H9 (cell line): Measurements from ENCODE around the gene MTMR3. TPM values are rescaled to one million over a fixed set of nuclear protein-coding genes. Genes with fewer than 3 reads are reported as not detected.
A peak's percentile ranks its signal among the peaks of the same experiment; 100 is the strongest.

Experiments used
- DNase-seq: peaks from one replicate; pipeline ENCODE4 v3.0.0-alpha.2; 2017
- H2AFZ ChIP-seq: one replicate; pipeline ENCODE4 v1.6.1; 2013; ENCODE audit warnings: mild to moderate bottlenecking, low read length, control low read depth, moderate library complexity
- H2AK5ac ChIP-seq: 2 replicates; pipeline ENCODE4 v1.6.1; 2013; ENCODE audit warnings: low read length, control low read depth, mixed read lengths; ENCODE audit not compliant: insufficient read length
- H2BK120ac ChIP-seq: one replicate; pipeline ENCODE4 v1.6.1; 2013; ENCODE audit warnings: low read depth, mild to moderate bottlenecking, low read length, control low read depth, inconsistent platforms; ENCODE audit not compliant: poor library complexity, severe bottlenecking
- H2BK12ac ChIP-seq: 2 replicates; pipeline ENCODE4 v1.6.1; 2013; ENCODE audit warnings: low read length, control low read depth, mixed read lengths, low read depth; ENCODE audit not compliant: insufficient read length
- H2BK15ac ChIP-seq: 2 replicates; pipeline ENCODE4 v1.6.1; 2013; ENCODE audit warnings: low read depth, low read length, control low read depth
- H2BK20ac ChIP-seq: one replicate; pipeline ENCODE4 v1.6.1; 2013; ENCODE audit warnings: low read depth, mild to moderate bottlenecking, low read length, control low read depth, inconsistent platforms; ENCODE audit not compliant: poor library complexity, severe bottlenecking
- H2BK5ac ChIP-seq: 2 replicates; pipeline ENCODE4 v1.6.1; 2013; ENCODE audit warnings: low read length, control low read depth, mixed read lengths; ENCODE audit not compliant: insufficient read length
- H3K14ac ChIP-seq: 2 replicates; pipeline ENCODE4 v1.6.1; 2013; ENCODE audit warnings: low read length, control low read depth; ENCODE audit not compliant: insufficient read depth
- H3K18ac ChIP-seq: 2 replicates; pipeline ENCODE4 v1.6.1; 2013; ENCODE audit warnings: low read depth, mild to moderate bottlenecking, mixed read lengths, low read length, control low read depth; ENCODE audit not compliant: insufficient read length
- H3K23ac ChIP-seq: 2 replicates; pipeline ENCODE4 v1.6.1; 2013; ENCODE audit warnings: low read length, control low read depth, mixed read lengths, low read depth; ENCODE audit not compliant: insufficient read length
- H3K23me2 ChIP-seq: 2 replicates; pipeline ENCODE4 v1.6.1; 2013; ENCODE audit warnings: low read depth, mild to moderate bottlenecking, mixed read lengths, low read length, control low read depth; ENCODE audit not compliant: insufficient read length, poor library complexity, severe bottlenecking
- H3K27ac ChIP-seq: 2 replicates; pipeline ENCODE4 v1.5.1; 2013; ENCODE audit warnings: low read length, control low read depth, mixed read lengths, low read depth; ENCODE audit not compliant: insufficient read length
- H3K27me3 ChIP-seq: 2 replicates; pipeline ENCODE4 v1.6.1; 2013; ENCODE audit warnings: low read length, control low read depth, inconsistent platforms; ENCODE audit not compliant: insufficient read depth
- H3K4ac ChIP-seq: 2 replicates; pipeline ENCODE4 v1.6.1; 2013; ENCODE audit warnings: low read depth, mild to moderate bottlenecking, control low read depth, inconsistent platforms, low read length, moderate library complexity
- H3K4me1 ChIP-seq: 2 replicates; pipeline ENCODE4 v1.6.1; 2013; ENCODE audit warnings: low read length, control low read depth, inconsistent platforms; ENCODE audit not compliant: insufficient read depth
- H3K4me2 ChIP-seq: 2 replicates; pipeline ENCODE4 v1.6.1; 2013; ENCODE audit warnings: low read length, control low read depth, mixed read lengths; ENCODE audit not compliant: insufficient read length, insufficient read depth
- H3K56ac ChIP-seq: 2 replicates; pipeline ENCODE4 v1.6.1; 2013; ENCODE audit warnings: low read depth, mild to moderate bottlenecking, mixed read lengths, low read length, control low read depth; ENCODE audit not compliant: insufficient read length
- H3K79me1 ChIP-seq: 2 replicates; pipeline ENCODE4 v1.6.1; 2013; ENCODE audit warnings: low read depth, mild to moderate bottlenecking, moderate library complexity, low read length, control low read depth, inconsistent platforms; ENCODE audit not compliant: insufficient read depth, poor library complexity, severe bottlenecking
- H3K79me2 ChIP-seq: 2 replicates; pipeline ENCODE4 v1.6.1; 2013; ENCODE audit warnings: low read length, control low read depth, inconsistent platforms; ENCODE audit not compliant: insufficient read depth
- H3K9ac ChIP-seq: 2 replicates; pipeline ENCODE4 v1.6.1; 2013; ENCODE audit warnings: low read length, control low read depth, mixed read lengths; ENCODE audit not compliant: insufficient read length; ENCODE audit errors: extremely low read depth
- H3K9me3 ChIP-seq: one replicate; pipeline ENCODE4 v1.6.1; 2013; ENCODE audit warnings: low read depth, low read length, inconsistent platforms; ENCODE audit not compliant: control insufficient read depth
- H3T11ph ChIP-seq: one replicate; pipeline ENCODE4 v1.6.1; 2013; ENCODE audit warnings: mild to moderate bottlenecking, low read length, control low read depth, inconsistent platforms
- H4K20me1 ChIP-seq: one replicate; pipeline ENCODE4 v1.6.1; 2013; ENCODE audit not compliant: control insufficient read depth, insufficient read length, insufficient read depth
- H4K5ac ChIP-seq: 2 replicates; pipeline ENCODE4 v1.6.1; 2013; ENCODE audit warnings: low read depth, mild to moderate bottlenecking, mixed read lengths, low read length, control low read depth; ENCODE audit not compliant: insufficient read length
- H4K8ac ChIP-seq: replicated peaks from 2 replicates; pipeline ENCODE4 v1.6.1; 2013; ENCODE audit warnings: low read length, control low read depth, mixed read lengths, low read depth; ENCODE audit not compliant: insufficient read length
- H4K91ac ChIP-seq: 2 replicates; pipeline ENCODE4 v1.6.1; 2013; ENCODE audit warnings: low read depth, mild to moderate bottlenecking, moderate library complexity, mixed read lengths, low read length, control low read depth; ENCODE audit not compliant: insufficient read length
- H3K27ac Mint-ChIP-seq, 3 experiments: 2 replicates in 2 of 3; 3 replicates in 1 of 3; pipeline ENCODE4 v1.8.0; 2020 to 2021; ENCODE audit warnings: mixed read lengths in 3 of 3, mild to moderate bottlenecking in 1 of 3, moderate library complexity in 1 of 3
- H3K27me3 Mint-ChIP-seq: 2 replicates; pipeline ENCODE4 v1.8.0; 2021; ENCODE audit warnings: low read depth, mild to moderate bottlenecking, moderate library complexity, mixed read lengths
- H3K36me3 Mint-ChIP-seq, 3 experiments: 2 replicates in 2 of 3; 3 replicates in 1 of 3; pipeline ENCODE4 v1.8.0; 2020 to 2021; ENCODE audit warnings: low read depth in 3 of 3, mixed read lengths in 3 of 3; ENCODE audit not compliant: insufficient read depth in 1 of 3
- H3K4me1 Mint-ChIP-seq, 2 experiments: 2 replicates each; pipeline ENCODE4 v1.8.0; 2020; ENCODE audit warnings: mixed read lengths in 2 of 2
- H3K4me3 Mint-ChIP-seq, 2 experiments: 2 replicates in 1 of 2; 3 replicates in 1 of 2; pipeline ENCODE4 v1.8.0; 2020 to 2021; ENCODE audit warnings: mild to moderate bottlenecking in 2 of 2, mixed read lengths in 2 of 2, moderate library complexity in 1 of 2
- H3K9me3 Mint-ChIP-seq, 2 experiments: 2 replicates in 1 of 2; 3 replicates in 1 of 2; pipeline ENCODE4 v1.8.0; 2020; ENCODE audit warnings: mild to moderate bottlenecking in 2 of 2, mixed read lengths in 2 of 2, moderate library complexity in 1 of 2
- WGBS: extraction: QIAGEN DNeasy Blood & Tissue Kit; methylation state at CpG from one replicate; pipeline ENCODE4 v1.1.7; 2013; ENCODE audit warnings: missing lambda C conversion rate, low lambda C conversion rate, mixed read lengths; ENCODE audit not compliant: insufficient read length; ENCODE audit errors: extremely low coverage; 5-methylcytosine and 5-hydroxymethylcytosine counted together
- total RNA-seq: library from RNA; stranded (reverse); gene quantifications from 2 replicates; pipeline ENCODE4 v1.2.1, GENCODE V29; 2021
- TF ChIP-seq, protein P1 (sequence below): fragments of 200-600 bp; sonication (generic); conservative IDR thresholded peaks from 3 replicates; pipeline ENCODE4 v1.8.0; 2021; ENCODE audit warnings: antibody characterized with exemption, mild to moderate bottlenecking

The MTMR3 gene
- total RNA-seq, 1 experiment from 2014 or later, result 19.8 TPM

DNA sequence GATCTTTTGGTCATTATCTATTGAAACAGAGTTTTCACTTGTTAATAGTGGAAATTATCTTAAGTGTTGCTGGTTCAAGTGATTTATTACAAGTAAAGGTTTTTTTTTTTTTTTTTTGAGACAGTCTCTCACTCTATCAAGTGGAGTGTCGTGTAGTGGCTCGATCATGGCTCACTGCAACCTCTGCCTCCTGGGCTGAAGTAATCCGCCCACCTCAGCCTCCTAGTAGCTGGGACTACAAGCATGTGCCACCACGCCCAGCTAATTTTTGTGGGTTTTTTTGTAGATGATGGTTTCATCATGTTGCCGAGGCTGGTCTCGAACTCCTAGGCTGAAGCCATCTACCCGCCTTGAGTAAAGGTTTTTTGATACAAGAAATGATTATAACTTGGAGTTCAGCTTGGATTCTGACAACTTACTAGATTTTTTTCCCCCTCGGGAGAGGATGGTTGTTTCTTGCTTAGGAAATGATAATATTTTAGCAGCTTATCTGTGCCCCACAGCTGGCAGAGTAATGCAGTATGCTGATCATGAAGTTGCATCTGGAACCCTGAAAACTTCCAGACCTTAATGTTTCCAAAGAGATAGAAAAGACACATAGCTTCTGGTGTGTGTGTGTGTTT, 68.9 kb downstream of the MTMR3 start:
- H2AFZ ChIP-seq, result no peak overlapping the region
- H3T11ph ChIP-seq, result no peak overlapping the region
- no peak overlapping the region for H2AK5ac ChIP-seq
- H3K56ac ChIP-seq, result no peak overlapping the region
- H3K27me3 ChIP-seq, result no peaks in the 10 kb centered on the region
- no peaks in the 10 kb centered on the region for H3K23me2 ChIP-seq
- no peak overlapping the region for H3K18ac ChIP-seq
- Mint-ChIP-seq H3K27ac (peak overlapping the region in 1 of 3 experiments; percentile 22; a peak in 1 of 7 replicates), H3K4me1 (peaks cover 47 to 54% of the 10 kb centered on the region in 2 experiments), H3K9me3 (no peaks in the 10 kb centered on the region), H3K36me3 (no peaks in the 10 kb centered on the region), H3K27me3 (no peaks in the 10 kb centered on the region), H3K4me3 (no peak overlapping the region)
- no peak overlapping the region for H3K9ac ChIP-seq
- no peaks in the 10 kb centered on the region; the same call in 1 of the 2 replicates for H3K4me1 ChIP-seq
- no peak overlapping the region for H3K27ac ChIP-seq
- H4K5ac ChIP-seq, result no peak overlapping the region
- H2BK15ac ChIP-seq, result no peak overlapping the region
- no peak overlapping the region for H3K14ac ChIP-seq
- H2BK5ac ChIP-seq, result no peak overlapping the region
- H3K79me1 ChIP-seq, result peaks cover 4% of the 10 kb centered on the region
- no peak overlapping the region for H3K4ac ChIP-seq
- no peak overlapping the region for H2BK12ac ChIP-seq
- H4K20me1 ChIP-seq, result no peaks in the 10 kb centered on the region
- no peak overlapping the region for H3K23ac ChIP-seq
- H3K79me2 ChIP-seq, result peaks cover 2% of the 10 kb centered on the region; the same call in 1 of the 2 replicates
- H3K9me3 ChIP-seq, result no peaks in the 10 kb centered on the region
- H2BK120ac ChIP-seq, result no peak overlapping the region
- no peak overlapping the region for H4K91ac ChIP-seq
- TF ChIP-seq, protein P1, sequence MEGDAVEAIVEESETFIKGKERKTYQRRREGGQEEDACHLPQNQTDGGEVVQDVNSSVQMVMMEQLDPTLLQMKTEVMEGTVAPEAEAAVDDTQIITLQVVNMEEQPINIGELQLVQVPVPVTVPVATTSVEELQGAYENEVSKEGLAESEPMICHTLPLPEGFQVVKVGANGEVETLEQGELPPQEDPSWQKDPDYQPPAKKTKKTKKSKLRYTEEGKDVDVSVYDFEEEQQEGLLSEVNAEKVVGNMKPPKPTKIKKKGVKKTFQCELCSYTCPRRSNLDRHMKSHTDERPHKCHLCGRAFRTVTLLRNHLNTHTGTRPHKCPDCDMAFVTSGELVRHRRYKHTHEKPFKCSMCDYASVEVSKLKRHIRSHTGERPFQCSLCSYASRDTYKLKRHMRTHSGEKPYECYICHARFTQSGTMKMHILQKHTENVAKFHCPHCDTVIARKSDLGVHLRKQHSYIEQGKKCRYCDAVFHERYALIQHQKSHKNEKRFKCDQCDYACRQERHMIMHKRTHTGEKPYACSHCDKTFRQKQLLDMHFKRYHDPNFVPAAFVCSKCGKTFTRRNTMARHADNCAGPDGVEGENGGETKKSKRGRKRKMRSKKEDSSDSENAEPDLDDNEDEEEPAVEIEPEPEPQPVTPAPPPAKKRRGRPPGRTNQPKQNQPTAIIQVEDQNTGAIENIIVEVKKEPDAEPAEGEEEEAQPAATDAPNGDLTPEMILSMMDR, result no peak
- H2BK20ac ChIP-seq, result no peak overlapping the region
- no CpG with 5 or more reads among the region's 8 CpGs for WGBS
- no peak overlapping the region for H4K8ac ChIP-seq
- DNase-seq, result no peak
- no peak overlapping the region for H3K4me2 ChIP-seq
